Pancreas (tissue), 10 donors: ENCODE results near the gene CRISP2. TPM values are rescaled to one million over a fixed set of nuclear protein-coding genes. Genes with fewer than 3 reads are reported as not detected.

Experiments
- ATAC-seq, 4 donors: fragments of 200-7000 bp; cut with Tn5 transposase; one replicate each; pipeline versions ENCODE4 v1.8.0 to v1.9.1; 2020; ENCODE audit warnings: mild to moderate bottlenecking in 4 of 4, moderate library complexity in 4 of 4
- DNase-seq, 6 donors: peaks; one replicate each; pipeline ENCODE4 v3.0.0-alpha.2; 2020
- FAIRE-seq: peaks from 2 replicates; lab custom pipeline; 2012; peaks lifted over from hg19 to GRCh38; lab: Jason Lieb, UNC
- H3K27ac ChIP-seq, 4 donors: fragments of 200-600 bp; sonication (generic); 1 replicate in 3 of 4; 2 replicates in 1 of 4; pipeline versions ENCODE4 v1.5.0 to v1.8.0; 2020
- H3K27me3 ChIP-seq, 4 donors: fragments of 200-600 bp; one replicate each; pipeline ENCODE4 v1.8.0; 2021
- H3K36me3 ChIP-seq, 3 donors: fragments of 200-600 bp; sonication (generic) in 1 of 3; one replicate each; pipeline versions ENCODE4 v1.5.0 to v1.8.0; 2020 to 2021
- H3K4me1 ChIP-seq, 3 donors: fragments of 200-600 bp; one replicate each; pipeline ENCODE4 v1.8.0; 2021
- H3K4me3 ChIP-seq, 4 donors: fragments of 200-600 bp; sonication (generic) in 2 of 4; one replicate each; pipeline versions ENCODE4 v1.5.0 to v1.8.0; 2020 to 2021
- H3K9me3 ChIP-seq, 4 donors: fragments of 200-600 bp; one replicate each; pipeline ENCODE4 v1.8.0; 2021
- CTCF ChIP-seq, 4 donors: fragments of 200-600 bp; sonication (generic) in 3 of 4; IDR thresholded peaks; one replicate each; pipeline versions ENCODE4 v1.5.0 to v1.8.0; 2021; ENCODE audit warnings: antibody characterized with exemption in 4 of 4
- WGBS, 2 donors: extraction: QIAGEN DNeasy Blood & Tissue Kit; methylation state at CpG; one replicate each; pipeline ENCODE4 v1.1.7; 2013; 5-methylcytosine and 5-hydroxymethylcytosine counted together
- intact Hi-C, 3 donors: fragments of 100-400 bp; cut with DNase I; formaldehyde crosslinking; loops; one replicate each; pipeline versions ENCODE4 v1.11.1 to v1.14.2; 2022
- polyA plus RNA-seq, 2 donors: library from polyadenylated mRNA; stranded (reverse); fragments of 200-250 nt; gene quantifications; one replicate each; pipeline ENCODE4 v1.2.3, GENCODE V29; 2013
- total RNA-seq, 6 donors: library from RNA; stranded (reverse); fragmentation: NEBNext Ultra II Directional in 4 of 6; extraction: Animal tissue kit (Norgen Biotek cat#: 25700) in 4 of 6; gene quantifications; one replicate each; pipeline versions ENCODE4 v1.2.1 to v1.2.4, GENCODE V29; 2021 to 2023
- donor health status: healthy with polysubstance abuse.
- donor health status: DM: no; HTN: no; CAD: no; lungs with moderate emphysema.
- donor health status: DM: no; HTN: no; CAD: no.
- donor health status: control.
- donor health status: control.
- donor health status: Bipolar disorder and iron deficiency.
- donor health status: DM: yes; HTN: yes; CAD: no.
- donor health status: DM: no; HTN: no; CAD: no.
- donor health status: DM: no; HTN: no; CAD: no.
- donor health status: DM: yes; HTN: yes; CAD: no.

CRISP2 gene
- total RNA-seq: under 1 TPM in 5 of 6 donors, not detected in 1; 0.12 to 0.25 (median 0.19) TPM
- under 1 TPM; 0.65 to 0.96 TPM for polyA plus RNA-seq

- intact Hi-C loops: no loop called here
- no peaks in the 10 kb centered on the region for H3K27me3 ChIP-seq
- no peak for TF ChIP-seq CTCF (IDR thresholded peaks at IDR 0.05)
- H3K4me3 ChIP-seq: peak within 1 kb of the TSS in 2 of 4 donors; percentile 17
- 18 to 34% methylated on average over 26 of the region's 26 CpGs for WGBS, 2 donors
- no peak within 1 kb of the TSS for H3K27ac ChIP-seq
- no peak for FAIRE-seq
- H3K4me1 ChIP-seq: no peaks in the 10 kb centered on the region
- DNase-seq: peak in 1 of 6 donors; percentile 48
- no peaks in the 10 kb centered on the region for H3K9me3 ChIP-seq
- ATAC-seq: peak in 3 of 4 donors; percentile 8 to 67 (median 32)
- no peaks in the 10 kb centered on the region for H3K36me3 ChIP-seq
These were observed at the start of gene CRISP2 for GRCh38 chr6:49713346-49713745. CRISP2 (minus strand) TSS chr6:49713543; CDS start chr6:49709196, 4,347 bp downstream.

- WGBS, 2 donors: 33 to 43% methylated on average over 1 of the region's 1 CpG
- no peaks in the 10 kb centered on the region for H3K27me3 ChIP-seq
- FAIRE-seq: no peak
- intact Hi-C loops: no loop called here
- H3K27ac ChIP-seq: no peak within 1 kb of the TSS
- no peak for DNase-seq
- no peaks in the 10 kb centered on the region for H3K9me3 ChIP-seq
- H3K4me3 ChIP-seq: no peak within 1 kb of the TSS
- H3K4me1 ChIP-seq: no peaks in the 10 kb centered on the region
- peak in 1 of 4 donors; percentile 44 for ATAC-seq
- TF ChIP-seq CTCF (IDR thresholded peaks at IDR 0.05): no peak
- no peaks in the 10 kb centered on the region for H3K36me3 ChIP-seq
These were observed 30.9 kb upstream of the CRISP2 start, which contains the start of gene CRISP3 for GRCh38 chr6:49744259-49744658. CRISP3 (minus strand) TSS chr6:49744388; CDS start chr6:49744367, 21 bp downstream.

- H3K27ac ChIP-seq: no peak overlapping the region
- FAIRE-seq (no peak), DNase-seq (no peak), ATAC-seq (no peak)
- no peaks in the 10 kb centered on the region for H3K9me3 ChIP-seq
- H3K4me3 ChIP-seq: no peak overlapping the region
- 80 to 85% methylated on average over 4 of the region's 4 CpGs for WGBS, 2 donors
- H3K36me3 ChIP-seq: no peaks in the 10 kb centered on the region
- H3K4me1 ChIP-seq: no peaks in the 10 kb centered on the region
- H3K27me3 ChIP-seq: no peaks in the 10 kb centered on the region
- TF ChIP-seq CTCF (IDR thresholded peaks at IDR 0.05): no peak
- intact Hi-C loops: no loop called here
These were observed 30.1 kb upstream of the CRISP2 start for GRCh38 chr6:49743429-49743828.

GRCh38 chr6:49739423-49739822, 26.1 kb upstream of the CRISP2 start:
- 52 to 61% methylated on average over 2 of the region's 2 CpGs for WGBS, 2 donors
- H3K36me3 ChIP-seq: no peaks in the 10 kb centered on the region
- H3K27ac ChIP-seq: no peak overlapping the region
- FAIRE-seq (no peak), DNase-seq (no peak), ATAC-seq (no peak)
- H3K27me3 ChIP-seq: no peaks in the 10 kb centered on the region
- no peak for TF ChIP-seq CTCF (IDR thresholded peaks at IDR 0.05)
- intact Hi-C loops: no loop called here
- H3K4me3 ChIP-seq: no peak overlapping the region
- H3K4me1 ChIP-seq: peaks cover 0 to 6% (median 0%) of the 10 kb centered on the region in 3 donors
- H3K9me3 ChIP-seq: no peaks in the 10 kb centered on the region

GRCh38 chr6:49736017-49736508, 22.7 kb upstream of the CRISP2 start:
- peaks cover 0 to 6% (median 0%) of the 10 kb centered on the region in 3 donors for H3K4me1 ChIP-seq
- H3K36me3 ChIP-seq: no peaks in the 10 kb centered on the region
- ATAC-seq (no peak), FAIRE-seq (no peak), DNase-seq (no peak)
- no peaks in the 10 kb centered on the region for H3K9me3 ChIP-seq
- TF ChIP-seq CTCF (IDR thresholded peaks at IDR 0.05): no peak
- 45 to 46% methylated on average over 4 of the region's 4 CpGs for WGBS, 2 donors
- H3K27me3 ChIP-seq: no peaks in the 10 kb centered on the region
- intact Hi-C loops: no loop called here
- no peak overlapping the region for H3K4me3 ChIP-seq
- H3K27ac ChIP-seq: no peak overlapping the region
